Smooth muscle cell (in vitro differentiated cells): ENCODE measurements around the gene CACFD1. TPM values are rescaled to one million over a fixed set of nuclear protein-coding genes. Genes with fewer than 3 reads are reported as not detected.

Source experiments
- DNase-seq: peaks from one replicate; lab custom pipeline; 2025; ENCODE audit not compliant: unreplicated experiment; lab: John Stamatoyannopoulos, UW
- H2AFZ ChIP-seq: fragments of 200-600 bp; sonication (generic); 2 replicates; pipeline ENCODE4 v1.6.0; 2016; ENCODE audit warnings: antibody characterized with exemption, low read depth, mild to moderate bottlenecking
- H3F3A ChIP-seq: fragments of 200-600 bp; sonication (generic); 2 replicates; pipeline ENCODE4 v1.6.0; 2017; ENCODE audit warnings: antibody characterized with exemption, low read depth
- H3K27ac ChIP-seq: fragments of 200-600 bp; sonication (generic); 2 replicates; pipeline ENCODE4 v1.5.1; 2016; ENCODE audit warnings: low read depth, mild to moderate bottlenecking
- H3K27me3 ChIP-seq: fragments of 200-600 bp; sonication (generic); 2 replicates; pipeline ENCODE4 v1.6.1; 2016; ENCODE audit warnings: low read depth, mild to moderate bottlenecking
- H3K36me3 ChIP-seq: fragments of 200-600 bp; sonication (generic); 2 replicates; pipeline ENCODE4 v1.5.1; 2016; ENCODE audit warnings: low read depth
- H3K4me1 ChIP-seq: fragments of 200-600 bp; sonication (generic); 2 replicates; pipeline ENCODE4 v1.5.1; 2016; ENCODE audit warnings: low read depth
- H3K4me2 ChIP-seq: fragments of 200-600 bp; sonication (generic); 2 replicates; pipeline ENCODE4 v1.6.0; 2016; ENCODE audit warnings: mild to moderate bottlenecking
- H3K4me3 ChIP-seq: fragments of 200-600 bp; sonication (generic); 2 replicates; pipeline ENCODE4 v1.5.1; 2016; ENCODE audit warnings: mild to moderate bottlenecking
- H3K79me2 ChIP-seq: fragments of 200-600 bp; sonication (generic); 2 replicates; pipeline ENCODE4 v1.6.0; 2016; ENCODE audit warnings: low read depth, mild to moderate bottlenecking
- H3K9ac ChIP-seq: fragments of 200-600 bp; sonication (generic); 2 replicates; pipeline ENCODE4 v1.6.0; 2016; ENCODE audit warnings: low read depth
- H3K9me3 ChIP-seq: fragments of 200-600 bp; sonication (generic); replicated peaks from 2 replicates; pipeline ENCODE4 v1.5.1; 2016; ENCODE audit warnings: low read depth
- H4K20me1 ChIP-seq: fragments of 200-600 bp; sonication (generic); 2 replicates; pipeline ENCODE4 v1.6.0; 2016; ENCODE audit warnings: low read depth
- CTCF ChIP-seq: fragments of 200-600 bp; sonication (generic); IDR thresholded peaks from 2 replicates; pipeline ENCODE4 v1.5.1; 2017; ENCODE audit warnings: borderline replicate concordance, mild to moderate bottlenecking, antibody characterized with exemption; ENCODE audit not compliant: insufficient read depth, poor library complexity, severe bottlenecking
- WGBS: methylation state at CpG from one replicate; pipeline ENCODE4 v1.1.7; 2016; ENCODE audit warnings: low lambda C conversion rate; 5-methylcytosine and 5-hydroxymethylcytosine counted together
- polyA plus RNA-seq: library from polyadenylated mRNA; unstranded; fragments of >200 nt; fragmentation: Nextera tagmentation; extraction: Ambion mirVana; gene quantifications from 2 replicates; pipeline ENCODE4 v1.2.1, GENCODE V29; 2016
- total RNA-seq: library from RNA; depleted of rRNA; stranded (reverse); fragments of >200 nt; gene quantifications from 2 replicates; pipeline ENCODE4 v1.2.3, GENCODE V29; 2014

The CACFD1 gene
- total and polyA plus RNA-seq, 2 experiments from 2014 or later: 5.8 to 27.1 TPM

GRCh38 chr9:133457233-133457632 is 2.5 kb upstream of the CACFD1 start:
- no peak overlapping the region for H3K9ac ChIP-seq
- WGBS: 90% methylated on average over 13 of the region's 13 CpGs
- no peaks in the 10 kb centered on the region for H3K9me3 ChIP-seq

GRCh38 chr9:133457748-133458147 is 2.0 kb upstream of the CACFD1 start:
- H3K79me2 ChIP-seq: no peaks in the 10 kb centered on the region
- H3K27me3 ChIP-seq: no peaks in the 10 kb centered on the region
- TF ChIP-seq CTCF: no peak
- no peaks in the 10 kb centered on the region for H3K9me3 ChIP-seq
- H3K4me2 ChIP-seq: no peak overlapping the region
- H3K36me3 ChIP-seq: no peaks in the 10 kb centered on the region
- no peak overlapping the region for H3K9ac ChIP-seq
- no peak overlapping the region for H3K4me3 ChIP-seq
- peaks cover 12% of the 10 kb centered on the region for H3K4me1 ChIP-seq
- H3K27ac ChIP-seq: no peak overlapping the region
- 96% methylated on average over 11 of the region's 11 CpGs for WGBS
- H2AFZ ChIP-seq: no peak overlapping the region
- DNase-seq: no peak
- H3F3A ChIP-seq: no peaks in the 10 kb centered on the region
- peaks cover 13% of the 10 kb centered on the region for H4K20me1 ChIP-seq

More at GRCh38 chr9:133457233-133457632, 2.5 kb upstream of the CACFD1 start:
- Histone ChIP-seq H3K4me2 (no peak overlapping the region), H2AFZ (no peak overlapping the region), H3K36me3 (no peaks in the 10 kb centered on the region), H3K27ac (no peak overlapping the region), H3K4me1 (peaks cover 12% of the 10 kb centered on the region), H4K20me1 (peaks cover 8% of the 10 kb centered on the region), H3F3A (no peaks in the 10 kb centered on the region), H3K4me3 (no peak overlapping the region), H3K79me2 (no peaks in the 10 kb centered on the region), H3K27me3 (no peaks in the 10 kb centered on the region)
- TF ChIP-seq CTCF: no peak
- DNase-seq: no peak

- Histone ChIP-seq H3K9me3 (no peaks in the 10 kb centered on the region), H3K27me3 (no peaks in the 10 kb centered on the region), H3K4me3 (peak overlapping the region; percentile 89), H4K20me1 (peaks cover 24% of the 10 kb centered on the region), H3K79me2 (no peaks in the 10 kb centered on the region), H3K4me1 (peaks cover 12% of the 10 kb centered on the region), H3F3A (no peaks in the 10 kb centered on the region), H3K36me3 (no peaks in the 10 kb centered on the region), H3K4me2 (peak overlapping the region; percentile 91), H2AFZ (no peak overlapping the region), H3K27ac (no peak overlapping the region), H3K9ac (no peak overlapping the region)
- 69% methylated on average over 16 of the region's 16 CpGs for WGBS
- no peak for DNase-seq
- no peak for TF ChIP-seq CTCF
These were observed 1.0 kb upstream of the CACFD1 start for GRCh38 chr9:133458643-133459312.
